HEK293 (cell line): ENCODE measurements around the gene NPPB.

Source experiments
- BCL11B ChIP-seq: fragments of 450-650 bp; formaldehyde crosslinking; IDR thresholded peaks from 2 replicates; pipeline ENCODE4 v1.5.1; 2016; ENCODE audit warnings: low read depth, missing biosample characterization, missing genetic modification characterization
- EGR2 ChIP-seq: fragments of 450-650 bp; formaldehyde crosslinking; IDR thresholded peaks from 2 replicates; pipeline ENCODE4 v1.5.1; 2016; ENCODE audit warnings: low read depth, missing biosample characterization, missing genetic modification characterization
- GFI1B ChIP-seq: fragments of 450-650 bp; formaldehyde crosslinking; IDR thresholded peaks from 2 replicates; pipeline ENCODE4 v1.5.1; 2016; ENCODE audit warnings: missing biosample characterization, missing genetic modification characterization
- GLIS1 ChIP-seq: fragments of 450-650 bp; formaldehyde crosslinking; IDR thresholded peaks from 2 replicates; pipeline ENCODE4 v1.5.1; 2016; ENCODE audit warnings: missing biosample characterization, missing genetic modification characterization
- IKZF3 ChIP-seq: fragments of 450-650 bp; IDR thresholded peaks from 2 replicates; pipeline ENCODE4 v1.5.0; 2018; ENCODE audit warnings: missing biosample characterization, mild to moderate bottlenecking, missing genetic modification characterization, moderate library complexity
- KLF10 ChIP-seq: fragments of 450-650 bp; IDR thresholded peaks from 2 replicates; pipeline ENCODE4 v1.5.1; 2018; ENCODE audit warnings: missing biosample characterization, mild to moderate bottlenecking, missing genetic modification characterization
- MYNN ChIP-seq: fragments of 450-650 bp; formaldehyde crosslinking; IDR thresholded peaks from 2 replicates; pipeline ENCODE4 v1.5.1; 2016; ENCODE audit warnings: missing biosample characterization, missing genetic modification characterization, borderline replicate concordance
- SCRT2 ChIP-seq: fragments of 450-650 bp; formaldehyde crosslinking; IDR thresholded peaks from 2 replicates; pipeline ENCODE4 v1.5.1; 2016; ENCODE audit warnings: missing biosample characterization, missing genetic modification characterization
- SETDB1 ChIP-seq: IDR thresholded peaks from one replicate; pipeline ENCODE4 v1.6.1; 2017; ENCODE audit warnings: mild to moderate bottlenecking, low read length, moderate library complexity, mixed read lengths; ENCODE audit not compliant: insufficient read length
- ZBTB17 ChIP-seq: fragments of 450-650 bp; formaldehyde crosslinking; IDR thresholded peaks from 2 replicates; pipeline ENCODE4 v1.5.1; 2016; ENCODE audit warnings: missing biosample characterization, missing genetic modification characterization
- ZBTB21 ChIP-seq: fragments of 450-650 bp; formaldehyde crosslinking; IDR thresholded peaks from 2 replicates; pipeline ENCODE4 v1.5.1; 2017; ENCODE audit warnings: missing biosample characterization, missing genetic modification characterization
- ZEB2 ChIP-seq: fragments of 450-650 bp; formaldehyde crosslinking; IDR thresholded peaks from 2 replicates; pipeline ENCODE4 v1.5.1; 2016; ENCODE audit warnings: missing biosample characterization, missing genetic modification characterization
- ZFP3 ChIP-seq: fragments of 450-650 bp; formaldehyde crosslinking; IDR thresholded peaks from 2 replicates; pipeline ENCODE4 v1.5.1; 2016; ENCODE audit warnings: low read depth, missing biosample characterization, missing genetic modification characterization
- ZIC2 ChIP-seq: fragments of 450-650 bp; formaldehyde crosslinking; IDR thresholded peaks from 2 replicates; pipeline ENCODE4 v1.5.1; 2016; ENCODE audit warnings: missing biosample characterization, missing genetic modification characterization
- ZNF121 ChIP-seq: fragments of 450-650 bp; formaldehyde crosslinking; IDR thresholded peaks from 2 replicates; pipeline ENCODE4 v1.5.1; 2016; ENCODE audit warnings: missing biosample characterization, missing genetic modification characterization
- ZNF214 ChIP-seq: fragments of 450-650 bp; formaldehyde crosslinking; IDR thresholded peaks from 2 replicates; pipeline ENCODE4 v1.5.1; 2017; ENCODE audit warnings: missing biosample characterization, mild to moderate bottlenecking, missing genetic modification characterization, borderline replicate concordance
- ZNF416 ChIP-seq: fragments of 450-650 bp; formaldehyde crosslinking; IDR thresholded peaks from 2 replicates; pipeline ENCODE4 v1.5.1; 2016; ENCODE audit warnings: missing biosample characterization, missing genetic modification characterization
- ZNF610 ChIP-seq: fragments of 450-650 bp; formaldehyde crosslinking; IDR thresholded peaks from 2 replicates; pipeline ENCODE4 v1.5.1; 2016; ENCODE audit warnings: missing biosample characterization, missing genetic modification characterization, borderline replicate concordance
- ZNF623 ChIP-seq: fragments of 450-650 bp; formaldehyde crosslinking; IDR thresholded peaks from 2 replicates; pipeline ENCODE4 v1.5.1; 2016; ENCODE audit warnings: missing biosample characterization, missing genetic modification characterization
- ZNF624 ChIP-seq: fragments of 450-650 bp; formaldehyde crosslinking; IDR thresholded peaks from 2 replicates; pipeline ENCODE4 v1.5.1; 2017; ENCODE audit warnings: missing biosample characterization, missing genetic modification characterization
- ZNF629 ChIP-seq: fragments of 450-650 bp; formaldehyde crosslinking; IDR thresholded peaks from 2 replicates; pipeline ENCODE4 v1.5.1; 2017; ENCODE audit warnings: missing biosample characterization, missing genetic modification characterization
- ZNF654 ChIP-seq: fragments of 450-650 bp; formaldehyde crosslinking; IDR thresholded peaks from 2 replicates; pipeline ENCODE4 v1.5.1; 2016; ENCODE audit warnings: low read depth, missing biosample characterization, missing genetic modification characterization
- ZNF768 ChIP-seq: fragments of 450-650 bp; formaldehyde crosslinking; IDR thresholded peaks from 2 replicates; pipeline ENCODE4 v1.5.1; 2018; ENCODE audit warnings: missing biosample characterization, mild to moderate bottlenecking, missing genetic modification characterization
- ZSCAN23 ChIP-seq: fragments of 450-650 bp; formaldehyde crosslinking; IDR thresholded peaks from 2 replicates; pipeline ENCODE4 v1.5.1; 2016; ENCODE audit warnings: missing biosample characterization, missing genetic modification characterization
- ZSCAN30 ChIP-seq: fragments of 450-650 bp; IDR thresholded peaks from 2 replicates; pipeline ENCODE4 v1.5.1; 2018; ENCODE audit warnings: missing biosample characterization, mild to moderate bottlenecking, missing genetic modification characterization, moderate library complexity
- TF ChIP-seq, protein P1 (sequence below): fragments of 450-650 bp; formaldehyde crosslinking; IDR thresholded peaks from 2 replicates; pipeline ENCODE4 v1.5.1; 2016; ENCODE audit warnings: missing biosample characterization, missing genetic modification characterization
- TF ChIP-seq, protein P2 (sequence below): fragments of 450-650 bp; formaldehyde crosslinking; IDR thresholded peaks from 2 replicates; pipeline ENCODE4 v1.5.1; 2016; ENCODE audit warnings: missing biosample characterization, missing genetic modification characterization
- TF ChIP-seq, protein P3 (sequence below): sonication (generic); formaldehyde crosslinking; IDR thresholded peaks from 2 replicates; pipeline ENCODE4 v1.8.1; 2022; ENCODE audit warnings: mild to moderate bottlenecking, moderate library complexity, missing genetic modification reagents
- TF ChIP-seq, protein P4 (sequence below): fragments of 450-650 bp; formaldehyde crosslinking; conservative IDR thresholded peaks from 2 replicates; pipeline ENCODE4 v1.5.1; 2016; ENCODE audit warnings: low read depth, missing biosample characterization, missing genetic modification characterization
- TF ChIP-seq, protein P5 (sequence below): fragments of 450-650 bp; IDR thresholded peaks from 2 replicates; pipeline ENCODE4 v1.5.1; 2018; ENCODE audit warnings: missing biosample characterization, missing genetic modification characterization
- TF ChIP-seq, protein P6 (sequence below): fragments of 450-650 bp; formaldehyde crosslinking; IDR thresholded peaks from 2 replicates; pipeline ENCODE4 v1.5.1; 2016; ENCODE audit warnings: missing biosample characterization, missing genetic modification characterization

NPPB gene

DNA sequence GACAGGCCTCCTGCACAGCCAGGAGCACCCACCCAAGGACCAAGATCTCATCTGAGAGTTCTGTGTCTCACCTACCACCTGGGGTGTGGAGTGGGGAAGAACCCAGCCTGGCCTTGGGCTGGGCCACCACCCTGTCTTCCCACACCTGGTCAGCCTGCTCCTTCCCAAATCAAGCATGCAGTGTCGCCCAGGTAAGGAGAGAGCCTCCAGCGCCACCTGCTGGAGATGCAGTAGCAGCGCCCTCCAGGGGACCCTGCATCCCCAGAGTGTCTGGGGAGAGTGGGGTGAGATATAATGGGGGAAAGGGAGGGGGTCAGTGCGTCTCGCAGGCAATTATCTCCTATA, 35.1 kb upstream of the NPPB start (continued):
- TF ChIP-seq ZSCAN30 (tag by site-specific recombination): no peak
- TF ChIP-seq IKZF3 (tag by site-specific recombination): no peak
- no peak for TF ChIP-seq ZNF214 (tag by site-specific recombination)
- TF ChIP-seq ZNF768 (tag by site-specific recombination): no peak
- TF ChIP-seq ZBTB21: no peak
- no peak for TF ChIP-seq KLF10 (tag by site-specific recombination)
- peak; percentile 69 for TF ChIP-seq ZNF654
- TF ChIP-seq, protein P1, sequence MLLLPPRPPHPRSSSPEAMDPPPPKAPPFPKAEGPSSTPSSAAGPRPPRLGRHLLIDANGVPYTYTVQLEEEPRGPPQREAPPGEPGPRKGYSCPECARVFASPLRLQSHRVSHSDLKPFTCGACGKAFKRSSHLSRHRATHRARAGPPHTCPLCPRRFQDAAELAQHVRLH (tag by site-specific recombination): no peak
- TF ChIP-seq EGR2 (tag by site-specific recombination): no peak
- no peak for TF ChIP-seq SETDB1
- no peak for TF ChIP-seq ZNF629 (tag by site-specific recombination)
- no peak for TF ChIP-seq ZNF623 (tag by site-specific recombination)
- TF ChIP-seq, protein P2, sequence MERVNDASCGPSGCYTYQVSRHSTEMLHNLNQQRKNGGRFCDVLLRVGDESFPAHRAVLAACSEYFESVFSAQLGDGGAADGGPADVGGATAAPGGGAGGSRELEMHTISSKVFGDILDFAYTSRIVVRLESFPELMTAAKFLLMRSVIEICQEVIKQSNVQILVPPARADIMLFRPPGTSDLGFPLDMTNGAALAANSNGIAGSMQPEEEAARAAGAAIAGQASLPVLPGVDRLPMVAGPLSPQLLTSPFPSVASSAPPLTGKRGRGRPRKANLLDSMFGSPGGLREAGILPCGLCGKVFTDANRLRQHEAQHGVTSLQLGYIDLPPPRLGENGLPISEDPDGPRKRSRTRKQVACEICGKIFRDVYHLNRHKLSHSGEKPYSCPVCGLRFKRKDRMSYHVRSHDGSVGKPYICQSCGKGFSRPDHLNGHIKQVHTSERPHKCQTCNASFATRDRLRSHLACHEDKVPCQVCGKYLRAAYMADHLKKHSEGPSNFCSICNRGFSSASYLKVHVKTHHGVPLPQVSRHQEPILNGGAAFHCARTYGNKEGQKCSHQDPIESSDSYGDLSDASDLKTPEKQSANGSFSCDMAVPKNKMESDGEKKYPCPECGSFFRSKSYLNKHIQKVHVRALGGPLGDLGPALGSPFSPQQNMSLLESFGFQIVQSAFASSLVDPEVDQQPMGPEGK (tag by site-specific recombination): no peak
- peak; percentile 32; the same call in 1 of the 2 replicates for TF ChIP-seq ZIC2 (tag by site-specific recombination)
- no peak for TF ChIP-seq ZNF624 (tag by site-specific recombination)
- peak; percentile 60 for TF ChIP-seq GLIS1
- TF ChIP-seq, protein P3, sequence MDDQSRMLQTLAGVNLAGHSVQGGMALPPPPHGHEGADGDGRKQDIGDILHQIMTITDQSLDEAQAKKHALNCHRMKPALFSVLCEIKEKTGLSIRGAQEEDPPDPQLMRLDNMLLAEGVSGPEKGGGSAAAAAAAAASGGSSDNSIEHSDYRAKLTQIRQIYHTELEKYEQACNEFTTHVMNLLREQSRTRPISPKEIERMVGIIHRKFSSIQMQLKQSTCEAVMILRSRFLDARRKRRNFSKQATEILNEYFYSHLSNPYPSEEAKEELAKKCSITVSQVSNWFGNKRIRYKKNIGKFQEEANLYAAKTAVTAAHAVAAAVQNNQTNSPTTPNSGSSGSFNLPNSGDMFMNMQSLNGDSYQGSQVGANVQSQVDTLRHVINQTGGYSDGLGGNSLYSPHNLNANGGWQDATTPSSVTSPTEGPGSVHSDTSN: no peak
- TF ChIP-seq, protein P4, sequence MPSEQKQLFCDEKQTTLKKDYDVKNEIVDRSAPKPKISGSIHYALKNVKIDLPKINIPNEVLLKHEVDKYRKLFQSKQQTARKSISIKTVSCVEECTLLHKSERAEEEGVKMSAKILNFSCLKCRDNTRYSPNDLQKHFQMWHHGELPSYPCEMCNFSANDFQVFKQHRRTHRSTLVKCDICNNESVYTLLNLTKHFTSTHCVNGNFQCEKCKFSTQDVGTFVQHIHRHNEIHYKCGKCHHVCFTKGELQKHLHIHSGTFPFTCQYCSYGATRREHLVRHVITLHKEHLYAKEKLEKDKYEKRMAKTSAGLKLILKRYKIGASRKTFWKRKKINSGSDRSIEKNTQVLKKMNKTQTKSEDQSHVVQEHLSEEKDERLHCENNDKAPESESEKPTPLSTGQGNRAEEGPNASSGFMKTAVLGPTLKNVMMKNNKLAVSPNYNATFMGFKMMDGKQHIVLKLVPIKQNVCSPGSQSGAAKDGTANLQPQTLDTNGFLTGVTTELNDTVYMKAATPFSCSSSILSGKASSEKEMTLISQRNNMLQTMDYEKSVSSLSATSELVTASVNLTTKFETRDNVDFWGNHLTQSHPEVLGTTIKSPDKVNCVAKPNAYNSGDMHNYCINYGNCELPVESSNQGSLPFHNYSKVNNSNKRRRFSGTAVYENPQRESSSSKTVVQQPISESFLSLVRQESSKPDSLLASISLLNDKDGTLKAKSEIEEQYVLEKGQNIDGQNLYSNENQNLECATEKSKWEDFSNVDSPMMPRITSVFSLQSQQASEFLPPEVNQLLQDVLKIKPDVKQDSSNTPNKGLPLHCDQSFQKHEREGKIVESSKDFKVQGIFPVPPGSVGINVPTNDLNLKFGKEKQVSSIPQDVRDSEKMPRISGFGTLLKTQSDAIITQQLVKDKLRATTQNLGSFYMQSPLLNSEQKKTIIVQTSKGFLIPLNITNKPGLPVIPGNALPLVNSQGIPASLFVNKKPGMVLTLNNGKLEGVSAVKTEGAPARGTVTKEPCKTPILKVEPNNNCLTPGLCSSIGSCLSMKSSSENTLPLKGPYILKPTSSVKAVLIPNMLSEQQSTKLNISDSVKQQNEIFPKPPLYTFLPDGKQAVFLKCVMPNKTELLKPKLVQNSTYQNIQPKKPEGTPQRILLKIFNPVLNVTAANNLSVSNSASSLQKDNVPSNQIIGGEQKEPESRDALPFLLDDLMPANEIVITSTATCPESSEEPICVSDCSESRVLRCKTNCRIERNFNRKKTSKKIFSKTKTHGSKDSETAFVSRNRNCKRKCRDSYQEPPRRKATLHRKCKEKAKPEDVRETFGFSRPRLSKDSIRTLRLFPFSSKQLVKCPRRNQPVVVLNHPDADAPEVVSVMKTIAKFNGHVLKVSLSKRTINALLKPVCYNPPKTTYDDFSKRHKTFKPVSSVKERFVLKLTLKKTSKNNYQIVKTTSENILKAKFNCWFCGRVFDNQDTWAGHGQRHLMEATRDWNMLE (tag by site-specific recombination): no peak
- no peak for TF ChIP-seq ZNF416 (tag by site-specific recombination)
- TF ChIP-seq ZBTB17 (tag by site-specific recombination): no peak
- no peak for TF ChIP-seq GFI1B (tag by site-specific recombination)
- TF ChIP-seq MYNN (tag by site-specific recombination): no peak
- no peak for TF ChIP-seq ZNF121 (tag by site-specific recombination)
- peak; percentile 51; the same call in 1 of the 2 replicates for TF ChIP-seq ZEB2 (tag by site-specific recombination)
- no peak for TF ChIP-seq ZNF610
- no peak for TF ChIP-seq ZSCAN23 (tag by site-specific recombination)
- TF ChIP-seq, protein P5, sequence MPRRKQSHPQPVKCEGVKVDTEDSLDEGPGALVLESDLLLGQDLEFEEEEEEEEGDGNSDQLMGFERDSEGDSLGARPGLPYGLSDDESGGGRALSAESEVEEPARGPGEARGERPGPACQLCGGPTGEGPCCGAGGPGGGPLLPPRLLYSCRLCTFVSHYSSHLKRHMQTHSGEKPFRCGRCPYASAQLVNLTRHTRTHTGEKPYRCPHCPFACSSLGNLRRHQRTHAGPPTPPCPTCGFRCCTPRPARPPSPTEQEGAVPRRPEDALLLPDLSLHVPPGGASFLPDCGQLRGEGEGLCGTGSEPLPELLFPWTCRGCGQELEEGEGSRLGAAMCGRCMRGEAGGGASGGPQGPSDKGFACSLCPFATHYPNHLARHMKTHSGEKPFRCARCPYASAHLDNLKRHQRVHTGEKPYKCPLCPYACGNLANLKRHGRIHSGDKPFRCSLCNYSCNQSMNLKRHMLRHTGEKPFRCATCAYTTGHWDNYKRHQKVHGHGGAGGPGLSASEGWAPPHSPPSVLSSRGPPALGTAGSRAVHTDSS (tag by site-specific recombination): no peak
- no peak for TF ChIP-seq SCRT2 (tag by site-specific recombination)
- TF ChIP-seq, protein P6, sequence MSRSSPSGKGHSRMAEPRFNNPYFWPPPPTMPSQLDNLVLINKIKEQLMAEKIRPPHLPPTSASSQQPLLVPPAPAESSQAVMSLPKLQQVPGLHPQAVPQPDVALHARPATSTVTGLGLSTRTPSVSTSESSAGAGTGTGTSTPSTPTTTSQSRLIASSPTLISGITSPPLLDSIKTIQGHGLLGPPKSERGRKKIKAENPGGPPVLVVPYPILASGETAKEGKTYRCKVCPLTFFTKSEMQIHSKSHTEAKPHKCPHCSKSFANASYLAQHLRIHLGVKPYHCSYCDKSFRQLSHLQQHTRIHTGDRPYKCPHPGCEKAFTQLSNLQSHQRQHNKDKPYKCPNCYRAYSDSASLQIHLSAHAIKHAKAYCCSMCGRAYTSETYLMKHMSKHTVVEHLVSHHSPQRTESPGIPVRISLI (tag by site-specific recombination): no peak
- no peak for TF ChIP-seq ZFP3
- TF ChIP-seq BCL11B (tag by site-specific recombination): no peak
